ENCODE measurements around the gene SMG9.
A peak's percentile ranks its signal among the peaks of the same experiment; 100 is the strongest.

SMG9 gene

GRCh38 chr19:43784981-43785808 is 30.4 kb upstream of the SMG9 start:
- H3K27me3 ChIP-seq (replicated peaks; ENCODE audit: control insufficient read depth, insufficient read depth, low read length): no peaks in the 10 kb centered on the region
- peak; percentile 99 for TF ChIP-seq CTCF (IDR thresholded peaks at IDR 0.05; ENCODE audit: insufficient read depth, low read length, poor library complexity, severe bottlenecking)
- no peak overlapping the region for H3K4me3 ChIP-seq (replicated peaks; ENCODE audit: low read depth, low read length)
- DNase-seq (ENCODE audit: extremely low read depth, insufficient read length): no peak
- no peaks in the 10 kb centered on the region for H3K36me3 ChIP-seq (ENCODE audit: control insufficient read depth, insufficient read depth, low read length)

GRCh38 chr19:43784241-43784980 is 29.6 kb upstream of the SMG9 start:
- H3K4me3 ChIP-seq (replicated peaks; ENCODE audit: low read depth, low read length): peak overlapping the region; percentile 87
- TF ChIP-seq CTCF (IDR thresholded peaks at IDR 0.05; ENCODE audit: insufficient read depth, low read length, poor library complexity, severe bottlenecking): no peak
- no peaks in the 10 kb centered on the region for H3K27me3 ChIP-seq (replicated peaks; ENCODE audit: control insufficient read depth, insufficient read depth, low read length)
- no peaks in the 10 kb centered on the region for H3K36me3 ChIP-seq (ENCODE audit: control insufficient read depth, insufficient read depth, low read length)
- DNase-seq (ENCODE audit: extremely low read depth, insufficient read length): no peak

GRCh38 chr19:43783636-43784035 is 28.9 kb upstream of the SMG9 start:
- TF ChIP-seq CTCF (IDR thresholded peaks at IDR 0.05; ENCODE audit: insufficient read depth, low read length, poor library complexity, severe bottlenecking): no peak
- peak overlapping the region; percentile 87 for H3K4me3 ChIP-seq (replicated peaks; ENCODE audit: low read depth, low read length)

GRCh38 chr19:43782689-43783231 is 28.0 kb upstream of the SMG9 start:
- Histone ChIP-seq H3K4me3 (replicated peaks; ENCODE audit: low read depth, low read length) (peak overlapping the region; percentile 87), H3K27me3 (replicated peaks; ENCODE audit: control insufficient read depth, insufficient read depth, low read length) (no peaks in the 10 kb centered on the region), H3K36me3 (ENCODE audit: control insufficient read depth, insufficient read depth, low read length) (no peaks in the 10 kb centered on the region)
- no peak for TF ChIP-seq CTCF (IDR thresholded peaks at IDR 0.05; ENCODE audit: insufficient read depth, low read length, poor library complexity, severe bottlenecking)
- no peak for DNase-seq (ENCODE audit: extremely low read depth, insufficient read length)

More at GRCh38 chr19:43783636-43784035, 28.9 kb upstream of the SMG9 start:
- H3K27me3 ChIP-seq (replicated peaks; ENCODE audit: control insufficient read depth, insufficient read depth, low read length): no peaks in the 10 kb centered on the region
- no peak for DNase-seq (ENCODE audit: extremely low read depth, insufficient read length)
- no peaks in the 10 kb centered on the region for H3K36me3 ChIP-seq (ENCODE audit: control insufficient read depth, insufficient read depth, low read length)

GRCh38 chr19:43782311-43782660 is 27.5 kb upstream of the SMG9 start:
- Histone ChIP-seq H3K36me3 (ENCODE audit: control insufficient read depth, insufficient read depth, low read length) (no peaks in the 10 kb centered on the region), H3K27me3 (replicated peaks; ENCODE audit: control insufficient read depth, insufficient read depth, low read length) (no peaks in the 10 kb centered on the region), H3K4me3 (replicated peaks; ENCODE audit: low read depth, low read length) (peak overlapping the region; percentile 87)
- no peak for TF ChIP-seq CTCF (IDR thresholded peaks at IDR 0.05; ENCODE audit: insufficient read depth, low read length, poor library complexity, severe bottlenecking)
- no peak for DNase-seq (ENCODE audit: extremely low read depth, insufficient read length)
